IPS-NIHi11 (cell line): ENCODE measurements around the gene RTBDN.
"Not testable (repeated sequence)": the region's sequence is repeated elsewhere in the genome, so short reads cannot be mapped to it uniquely, and the experiment has no call there.

ENCODE experiments used
- DNase-seq: peaks from one replicate; pipeline ENCODE4 v3.0.0; 2012; ENCODE audit warnings: mixed read lengths, low spot score

The RTBDN gene

GRCh38 chr19:12817810-12818209 lies 16.6 kb downstream of the RTBDN start:
- DNase-seq, result not testable (repeated sequence)

GRCh38 chr19:12817188-12817587 lies 17.2 kb downstream of the RTBDN start:
- DNase-seq, result not testable (repeated sequence)

GRCh38 chr19:12815088-12815487 lies 19.3 kb downstream of the RTBDN start:
- DNase-seq, result no peak

DNA sequence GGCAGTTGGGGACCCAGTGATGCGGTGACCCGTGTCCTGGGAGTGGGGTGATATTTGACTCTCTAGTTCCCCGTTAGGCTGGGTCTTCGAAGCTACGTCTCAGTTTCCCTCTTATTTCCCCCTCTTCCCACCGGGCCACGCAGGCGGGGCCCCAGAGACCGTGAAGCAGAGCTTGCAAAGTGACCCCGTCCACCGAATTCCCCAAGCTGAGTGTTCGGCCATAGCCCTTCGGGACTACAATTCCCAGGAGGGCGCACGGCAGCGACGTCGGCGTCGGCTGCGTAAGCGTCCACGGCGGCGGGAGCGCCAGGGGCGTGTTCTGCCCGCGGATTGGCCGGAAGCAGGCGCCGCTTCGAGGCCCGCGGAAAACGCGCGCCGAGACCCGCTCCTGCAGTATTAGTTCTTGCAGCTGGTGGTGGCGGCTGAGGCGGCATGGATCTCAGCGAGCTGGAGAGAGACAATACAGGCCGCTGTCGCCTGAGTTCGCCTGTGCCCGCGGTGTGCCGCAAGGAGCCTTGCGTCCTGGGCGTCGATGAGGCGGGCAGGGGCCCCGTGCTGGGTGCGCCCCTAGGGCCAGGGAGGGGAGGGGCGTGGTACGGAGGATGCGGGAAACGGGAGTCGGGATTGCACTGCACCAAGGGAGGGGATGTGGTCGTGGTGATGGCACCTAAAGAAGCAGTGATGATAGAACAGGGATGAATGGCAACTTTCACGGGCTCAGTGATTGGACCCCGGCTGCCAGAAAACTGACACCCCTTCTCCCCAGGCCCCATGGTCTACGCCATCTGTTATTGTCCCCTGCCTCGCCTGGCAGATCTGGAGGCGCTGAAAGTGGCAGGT lies 27.9 kb downstream of the RTBDN start, which contains the start of gene RNASEH2A:
RNASEH2A (plus strand) TSS at position 343 of the 840 bp plus-strand sequence; CDS start at position 433, 90 bp downstream.
- peak; percentile 97 for DNase-seq

DNA sequence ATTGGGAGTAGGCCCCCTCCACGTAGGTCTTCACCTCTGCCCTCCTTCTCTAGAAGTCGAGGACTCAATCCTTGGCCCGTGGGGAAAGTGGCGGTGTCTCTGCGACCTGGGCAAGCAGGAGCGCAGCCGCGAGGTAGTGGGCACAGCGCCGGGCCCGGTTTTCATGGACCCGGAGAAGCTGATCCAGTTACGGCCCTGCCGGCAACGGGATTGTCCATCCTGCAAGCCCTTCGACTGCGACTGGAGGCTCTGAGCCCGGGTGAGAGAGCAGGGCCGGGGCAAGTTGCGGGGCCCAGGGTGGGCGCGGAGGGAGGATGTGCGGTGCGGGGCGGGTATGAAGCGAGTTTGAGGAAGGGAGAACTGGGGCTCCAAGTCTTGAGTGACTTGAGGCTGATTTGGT lies 30.3 kb downstream of the RTBDN start:
- no peak for DNase-seq

DNA sequence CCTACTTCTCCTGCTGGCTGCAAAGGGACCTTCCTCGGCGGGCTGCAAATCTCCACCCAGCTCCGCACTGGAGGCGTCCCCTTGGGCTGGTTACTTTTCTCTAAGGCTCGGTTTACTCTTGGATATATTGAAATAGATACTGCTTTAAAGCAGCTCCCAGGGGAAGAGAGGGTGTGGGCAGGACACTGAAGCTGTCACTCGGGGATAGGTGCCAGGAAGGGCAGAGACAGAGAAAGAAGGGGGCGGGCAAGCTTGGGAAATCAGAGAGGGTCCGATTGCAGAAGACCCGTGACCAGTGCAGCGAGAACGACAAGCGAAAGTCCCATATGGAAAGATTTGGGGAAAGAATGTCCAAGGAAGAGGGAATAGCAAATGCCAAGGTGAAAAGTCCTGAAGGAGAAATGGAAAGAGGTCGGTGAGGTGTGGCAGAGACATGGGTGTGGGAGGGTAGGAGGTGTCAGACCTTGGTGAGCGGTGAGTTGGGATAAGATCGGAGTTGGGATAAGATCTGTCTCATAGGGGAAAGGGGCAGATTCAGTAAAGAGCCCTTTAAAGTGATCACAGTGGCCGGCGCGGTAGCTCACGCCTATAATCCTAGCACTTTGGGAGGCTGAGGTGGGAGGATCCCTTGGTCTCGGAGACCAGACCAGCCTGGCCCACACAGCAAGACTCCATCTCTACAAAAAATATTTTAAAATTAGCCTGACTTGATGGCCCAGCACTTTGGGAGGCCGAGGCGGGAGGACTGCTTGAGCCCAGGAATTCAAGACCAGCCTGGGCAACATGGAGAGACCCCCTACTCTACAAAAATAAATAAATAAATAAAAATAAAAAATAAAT lies 31.9 kb downstream of the RTBDN start:
- no peak for DNase-seq

DNA sequence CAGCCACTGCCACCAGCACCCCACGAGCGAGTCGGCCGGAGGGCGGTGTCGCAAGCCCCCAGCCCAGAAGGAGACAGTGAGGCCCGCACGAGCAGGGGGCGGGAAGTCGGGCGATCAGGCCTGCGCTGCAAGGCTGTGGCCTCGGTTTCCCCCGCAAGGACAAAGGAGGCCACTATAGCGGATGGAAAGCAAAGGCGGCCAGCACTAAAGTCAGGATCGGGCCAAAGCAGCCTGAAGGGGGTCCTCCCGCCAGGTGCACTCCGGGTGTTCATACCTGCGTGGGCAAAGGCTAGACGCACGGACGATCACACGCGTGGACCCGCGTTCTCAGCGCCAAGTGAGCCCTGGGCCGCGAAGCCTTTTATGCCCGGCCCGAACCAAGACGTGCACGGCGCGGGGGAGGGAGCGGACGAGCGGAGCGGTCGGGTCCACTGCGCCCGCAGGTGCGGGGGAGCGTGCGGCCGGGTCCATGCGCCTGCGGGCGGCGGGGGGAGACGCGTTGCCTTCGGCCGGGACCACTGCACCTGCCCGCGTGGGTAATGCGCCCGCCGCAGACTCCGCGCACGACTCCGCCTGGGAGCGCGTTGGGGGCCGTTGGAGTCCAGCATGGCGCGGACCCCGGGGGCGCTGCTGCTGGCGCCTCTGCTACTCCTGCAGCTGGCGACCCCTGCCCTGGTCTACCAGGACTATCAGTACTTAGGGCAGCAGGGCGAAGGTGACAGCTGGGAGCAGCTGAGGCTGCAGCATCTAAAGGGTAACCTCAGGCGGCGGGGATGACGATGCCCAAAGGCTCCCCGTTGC lies 32.7 kb downstream of the RTBDN start, which contains the start of the genes PRDX2 and THSD8:
PRDX2 (minus strand) TSS at position 335 of the 801 bp plus-strand sequence. CDS start 539 bp downstream, outside the sequence.
THSD8 (plus strand) TSS at position 604 of the 801 bp plus-strand sequence; CDS start at position 607, 3 bp downstream.
- peak; percentile 87 for DNase-seq

DNA sequence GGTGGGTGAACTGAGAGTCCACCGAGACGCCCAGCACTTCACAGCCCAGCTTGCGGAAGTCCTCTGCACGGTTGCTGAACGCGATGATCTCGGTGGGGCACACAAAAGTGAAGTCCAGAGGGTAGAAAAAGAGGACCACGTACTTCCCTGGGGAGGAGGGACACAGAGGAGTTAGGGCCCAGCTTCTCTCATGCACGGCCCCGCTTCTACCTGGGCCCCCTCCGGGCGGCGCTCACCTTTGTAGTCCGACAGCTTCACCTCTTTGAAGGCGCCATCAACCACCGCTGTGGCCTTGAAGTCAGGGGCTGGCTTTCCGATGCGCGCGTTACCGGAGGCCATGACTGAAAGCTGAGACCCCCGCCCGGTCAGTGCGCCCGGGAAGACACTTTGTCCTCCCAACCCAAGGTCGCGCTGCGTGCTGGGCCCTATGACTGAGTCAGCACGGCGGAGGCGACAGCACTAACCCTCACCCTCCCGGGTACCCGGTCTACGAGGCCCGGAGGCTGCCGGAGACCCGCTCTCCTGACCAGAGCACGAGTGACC lies 33.4 kb downstream of the RTBDN start:
- no peak for DNase-seq

- DNase-seq, result no peak
Observed at GRCh38 chr19:12800466-12800770, 34.0 kb downstream of the RTBDN start.

GRCh38 chr19:12799742-12800465 lies 34.5 kb downstream of the RTBDN start:
- no peak for DNase-seq

GRCh38 chr19:12797607-12798006 lies 36.8 kb downstream of the RTBDN start:
- not testable (repeated sequence) for DNase-seq

- DNase-seq, result no peak
Observed at GRCh38 chr19:12797141-12797587, 37.2 kb downstream of the RTBDN start.

- DNase-seq, result peak; percentile 64
Observed at GRCh38 chr19:12796146-12797071, 38.0 kb downstream of the RTBDN start.

GRCh38 chr19:12794971-12795381 lies 39.4 kb downstream of the RTBDN start:
- DNase-seq, result no peak

GRCh38 chr19:12794196-12794941 lies 40.0 kb downstream of the RTBDN start:
- DNase-seq, result no peak

DNA sequence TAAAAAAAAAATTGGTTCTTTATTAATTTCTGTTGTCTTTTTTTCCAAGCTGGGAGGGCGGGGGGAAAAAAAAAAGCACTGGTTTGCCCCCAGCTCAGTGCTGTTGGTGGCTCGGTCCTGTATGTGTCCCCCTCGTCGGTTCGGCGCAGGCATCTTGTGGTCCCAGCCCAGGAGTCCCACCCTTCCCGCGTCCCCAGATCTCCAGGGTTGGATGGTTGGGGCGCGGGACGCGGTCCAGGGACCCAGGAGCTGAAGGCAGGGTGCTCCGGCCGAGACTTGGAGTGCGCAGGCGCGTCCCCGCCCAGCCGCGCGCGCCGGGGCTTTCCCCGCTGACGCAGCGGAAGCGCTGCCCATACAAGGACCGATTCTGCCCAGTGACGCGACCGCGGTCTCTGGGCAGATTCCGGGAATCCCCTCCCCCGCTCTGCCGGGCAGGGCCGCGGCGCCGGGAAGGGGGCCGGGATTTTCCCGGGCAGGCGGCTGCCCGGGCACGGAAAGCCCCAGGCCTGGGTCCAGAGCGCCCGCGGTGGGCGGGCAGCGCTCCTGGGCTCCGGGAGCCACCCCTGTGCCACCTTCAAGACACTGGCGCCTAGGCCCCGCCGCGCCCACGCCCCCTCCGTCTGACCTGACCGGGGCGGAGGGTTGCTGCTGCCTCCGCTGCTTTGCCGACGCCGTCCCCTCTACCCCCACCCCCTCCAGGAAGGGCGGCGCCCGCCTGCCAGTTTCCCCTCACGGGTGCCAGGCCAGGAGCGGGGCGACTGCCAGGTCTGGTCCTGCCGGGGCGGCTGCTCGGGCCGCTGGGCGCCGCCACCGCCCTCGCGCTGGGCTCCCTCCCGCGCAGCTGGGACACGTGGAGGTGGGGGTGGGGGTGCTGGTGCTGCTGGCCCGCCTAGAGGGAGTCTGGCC lies 40.8 kb downstream of the RTBDN start:
- DNase-seq, result peak; percentile 89

DNA sequence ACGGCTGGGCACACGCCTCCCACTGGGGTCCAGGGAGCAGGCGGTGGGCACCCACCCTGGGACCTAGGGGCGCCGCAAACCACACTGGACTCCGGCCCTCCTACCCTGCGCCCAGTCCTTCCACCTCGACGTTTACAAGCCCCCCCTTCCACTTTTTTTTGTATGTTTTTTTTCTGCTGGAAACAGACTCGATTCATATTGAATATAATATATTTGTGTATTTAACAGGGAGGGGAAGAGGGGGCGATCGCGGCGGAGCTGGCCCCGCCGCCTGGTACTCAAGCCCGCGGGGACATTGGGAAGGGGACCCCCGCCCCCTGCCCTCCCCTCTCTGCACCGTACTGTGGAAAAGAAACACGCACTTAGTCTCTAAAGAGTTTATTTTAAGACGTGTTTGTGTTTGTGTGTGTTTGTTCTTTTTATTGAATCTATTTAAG lies 41.5 kb downstream of the RTBDN start:
- no peak for DNase-seq
